Prostate gland (tissue), 2 donors: Measurements from ENCODE around the gene DNAJC9.

Experiments
- CTCF ChIP-seq, 4 experiments: fragments of 200-600 bp in 2 of 4; fragments of 450-650 bp in 2 of 4; sonication (generic) in 2 of 4; IDR thresholded peaks; 1 replicate in 3 of 4; 2 replicates in 1 of 4; pipeline ENCODE4 v1.5.1; 2016 to 2019; ENCODE audit warnings: antibody characterized with exemption in 4 of 4, mild to moderate bottlenecking in 2 of 4, moderate library complexity in 2 of 4
- POLR2AphosphoS5 ChIP-seq: sonication (generic); formaldehyde crosslinking; IDR thresholded peaks from one replicate; pipeline ENCODE4 v1.6.1; 2017; ENCODE audit warnings: antibody characterized with exemption

- TF ChIP-seq CTCF (IDR thresholded peaks at IDR 0.05), result no peak
- no peak for TF ChIP-seq POLR2AphosphoS5
Measured at GRCh38 chr10:73262880-73263555, 16.0 kb upstream of the DNAJC9 start.
